HG02885 (cell line): ENCODE measurements around the gene SNAPC5.
"Not testable (repeated sequence)": the region's sequence is repeated elsewhere in the genome, so short reads cannot be mapped to it uniquely, and the experiment has no call there.

Source experiments
- ATAC-seq: cut with Tn5 transposase; IDR thresholded peaks from one replicate; pipeline ENCODE4 v1.9.1; 2021; ENCODE audit warnings: mild to moderate bottlenecking; ENCODE audit not compliant: unreplicated experiment, poor library complexity

SNAPC5 gene

GRCh38 chr15:66461294-66461693 is 36.3 kb downstream of the SNAPC5 start:
- ATAC-seq: not testable (repeated sequence)

- no peak for ATAC-seq
Observed at GRCh38 chr15:66459818-66460615, 37.5 kb downstream of the SNAPC5 start.

DNA sequence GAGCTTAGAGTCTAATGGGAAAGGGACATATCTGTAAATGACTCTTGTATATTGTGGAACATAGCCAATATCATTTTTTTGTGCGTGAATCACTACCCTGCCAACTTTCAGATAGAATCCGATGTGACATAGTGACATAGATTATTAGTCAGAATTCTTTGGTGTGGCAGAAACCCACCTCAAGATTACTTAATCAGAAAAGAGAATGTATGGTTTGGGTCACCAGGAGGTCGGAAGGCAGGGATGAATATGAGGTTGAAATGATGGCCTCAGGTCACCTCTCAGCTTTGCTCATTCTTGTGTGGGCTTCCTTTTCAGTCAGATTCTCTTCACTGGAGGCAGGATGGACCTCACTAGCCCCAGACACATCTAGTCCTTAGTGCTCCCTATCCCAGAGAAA is 41.4 kb downstream of the SNAPC5 start:
- no peak for ATAC-seq

DNA sequence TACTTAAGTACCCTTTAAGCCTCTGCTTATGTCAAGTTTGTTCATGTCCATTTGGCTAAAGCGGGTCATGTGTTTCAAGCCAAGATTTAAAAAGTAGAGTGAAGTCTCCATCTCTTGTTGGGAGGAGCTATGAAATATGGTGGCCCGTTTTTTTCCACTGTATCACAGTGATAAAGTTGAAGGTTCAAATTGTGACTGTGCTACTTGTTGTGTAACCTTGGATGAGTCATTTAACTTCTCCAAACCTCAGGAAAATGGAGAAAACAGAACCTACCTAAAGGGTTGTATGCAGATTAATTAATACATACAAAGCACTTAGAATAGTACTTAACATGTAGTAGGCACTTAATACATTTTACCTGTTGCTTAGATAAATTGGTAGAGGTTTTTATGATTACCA is 43.4 kb downstream of the SNAPC5 start:
- ATAC-seq: no peak

GRCh38 chr15:66452971-66453580 is 44.5 kb downstream of the SNAPC5 start:
- no peak for ATAC-seq

GRCh38 chr15:66452420-66452819 is 45.1 kb downstream of the SNAPC5 start:
- no peak for ATAC-seq
